GM10248 (cell line): ENCODE results near the gene PXK.

Source experiments
- CTCF ChIA-PET: fragments of 300-600 bp; sonication (Branson Sonifier 250); formaldehyde crosslinking; extraction: SDS; loops from one replicate; lab custom pipeline; 2021; ENCODE audit warnings: antibody characterized with exemption; lab: Yijun Ruan, JAX
- POLR2A ChIA-PET: fragments of 350-650 bp; sonication (Branson Sonifier 250); formaldehyde crosslinking; extraction: SDS; loops from one replicate; lab custom pipeline; 2020; ENCODE audit warnings: antibody characterized with exemption; lab: Yijun Ruan, JAX
- DNase-seq: peaks from one replicate; pipeline ENCODE4 v3.0.0; 2012; ENCODE audit errors: extremely low spot score
- TF ChIP-seq, protein P1 (sequence below): IDR thresholded peaks from 2 replicates; pipeline ENCODE4 v1.5.1; 2012; ENCODE audit warnings: mild to moderate bottlenecking, low read depth; ENCODE audit errors: extremely low read depth, missing control alignments, control extremely low read depth

Gene PXK

DNA sequence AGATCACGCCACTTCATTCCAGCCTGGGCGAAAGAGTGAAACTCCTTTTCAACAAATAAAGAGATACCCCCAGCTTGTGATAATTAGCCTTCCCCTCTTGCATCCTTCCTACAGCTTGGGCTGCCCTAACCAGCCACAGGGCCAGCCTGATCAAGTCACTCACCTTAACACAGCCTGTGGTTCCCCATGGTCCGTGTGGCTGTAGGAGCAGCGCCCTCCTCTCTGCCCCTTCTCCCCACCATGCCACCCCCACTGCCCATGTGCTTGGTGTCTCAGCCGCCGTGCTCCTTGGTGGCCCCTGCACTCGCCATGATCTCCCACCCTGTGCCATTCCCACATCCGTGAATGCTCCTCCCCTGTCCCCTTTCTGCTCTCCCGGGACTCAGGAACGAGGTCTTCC lies 39.8 kb upstream of the PXK start:
- TF ChIP-seq, protein P1, sequence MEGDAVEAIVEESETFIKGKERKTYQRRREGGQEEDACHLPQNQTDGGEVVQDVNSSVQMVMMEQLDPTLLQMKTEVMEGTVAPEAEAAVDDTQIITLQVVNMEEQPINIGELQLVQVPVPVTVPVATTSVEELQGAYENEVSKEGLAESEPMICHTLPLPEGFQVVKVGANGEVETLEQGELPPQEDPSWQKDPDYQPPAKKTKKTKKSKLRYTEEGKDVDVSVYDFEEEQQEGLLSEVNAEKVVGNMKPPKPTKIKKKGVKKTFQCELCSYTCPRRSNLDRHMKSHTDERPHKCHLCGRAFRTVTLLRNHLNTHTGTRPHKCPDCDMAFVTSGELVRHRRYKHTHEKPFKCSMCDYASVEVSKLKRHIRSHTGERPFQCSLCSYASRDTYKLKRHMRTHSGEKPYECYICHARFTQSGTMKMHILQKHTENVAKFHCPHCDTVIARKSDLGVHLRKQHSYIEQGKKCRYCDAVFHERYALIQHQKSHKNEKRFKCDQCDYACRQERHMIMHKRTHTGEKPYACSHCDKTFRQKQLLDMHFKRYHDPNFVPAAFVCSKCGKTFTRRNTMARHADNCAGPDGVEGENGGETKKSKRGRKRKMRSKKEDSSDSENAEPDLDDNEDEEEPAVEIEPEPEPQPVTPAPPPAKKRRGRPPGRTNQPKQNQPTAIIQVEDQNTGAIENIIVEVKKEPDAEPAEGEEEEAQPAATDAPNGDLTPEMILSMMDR = no peak
- ChIA-PET CTCF (interaction anchor here (0.8 to 19.6 kb wide), 5 partner anchors 14 to 181 kb away, joined by 3 to 560 read pairs (median 3); partner anchors contain the start of genes HTD2 and RPP14), POLR2A (no interaction called here)
- DNase-seq = no peak

DNA sequence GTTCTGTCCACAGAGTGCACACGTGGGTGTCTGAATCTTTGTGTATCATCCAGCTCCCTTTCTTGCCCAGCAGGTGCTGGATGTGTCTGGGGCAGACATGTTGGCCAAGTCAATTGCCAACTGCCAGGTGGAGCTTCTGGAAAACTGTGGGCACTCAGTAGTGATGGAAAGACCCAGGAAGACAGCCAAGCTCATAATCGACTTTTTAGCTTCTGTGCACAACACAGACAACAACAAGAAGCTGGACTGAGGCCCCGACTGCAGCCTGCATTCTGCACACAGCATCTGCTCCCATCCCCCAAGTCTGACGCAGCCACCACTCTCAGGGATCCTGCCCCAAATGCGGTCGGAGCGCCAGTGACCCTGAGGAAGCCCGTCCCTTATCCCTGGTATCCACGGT lies 39.2 kb upstream of the PXK start:
- ChIA-PET POLR2A (no interaction called here), CTCF (interaction anchor here (0.8 to 19.6 kb wide), 3 partner anchors 13 to 181 kb away, joined by 3 to 560 read pairs (median 50); partner anchors contain the start of genes HTD2 and RPP14)

DNA sequence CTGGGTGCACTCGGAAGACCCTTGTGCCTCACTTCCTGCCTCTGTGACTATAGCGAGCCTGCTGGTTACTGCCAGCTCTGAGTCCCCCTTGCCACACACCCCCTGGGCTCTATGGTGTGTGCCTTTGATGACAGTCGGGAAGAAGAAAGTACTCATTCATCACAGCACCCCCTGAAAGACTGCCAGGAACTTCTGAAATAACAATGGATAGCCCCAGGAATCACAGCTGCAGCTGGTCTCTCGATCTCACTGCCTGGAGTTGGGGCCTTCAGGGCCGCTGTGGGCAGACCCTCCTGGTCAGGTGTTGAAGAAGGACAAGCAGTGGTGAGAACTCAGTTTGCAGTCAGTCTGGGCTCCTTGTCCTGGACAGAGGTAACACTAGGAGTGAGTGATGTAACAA lies 36.4 kb upstream of the PXK start:
- CTCF ChIA-PET = interaction anchor here (1.1 to 19.6 kb wide), 5 partner anchors 9 to 112 kb away, joined by 3 to 560 read pairs (median 5); partner anchors contain the start of genes HTD2 and RPP14
- TF ChIP-seq, protein P1 = no peak
- POLR2A ChIA-PET = no interaction called here
- DNase-seq = no peak

More for the DNA sequence above, 39.2 kb upstream of the PXK start:
- no peak for DNase-seq
- TF ChIP-seq, protein P1 = no peak

DNA sequence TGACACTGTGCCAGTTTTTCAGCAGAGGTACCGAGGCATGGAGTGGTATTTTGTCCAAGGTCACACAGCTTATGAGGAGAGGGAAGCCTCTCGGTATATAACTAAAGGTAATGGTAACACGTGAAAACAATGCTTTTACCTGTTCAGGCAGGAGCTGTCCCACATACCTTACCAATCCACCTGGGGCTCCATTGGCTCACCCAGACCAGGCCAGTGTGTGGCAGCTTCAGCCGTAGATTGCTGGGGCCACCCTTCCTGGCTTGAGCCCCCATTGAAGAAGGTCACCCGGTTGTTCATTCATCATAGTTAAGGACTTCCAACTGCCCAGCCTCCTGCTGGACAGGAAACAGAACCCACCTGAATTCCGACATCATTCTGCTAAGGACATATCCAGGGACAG lies 35.8 kb upstream of the PXK start:
- TF ChIP-seq, protein P1 = no peak
- POLR2A ChIA-PET = no interaction called here
- DNase-seq = no peak
- CTCF ChIA-PET = interaction anchor here (1.2 to 19.6 kb wide), 4 partner anchors 10 to 113 kb away, joined by 3 to 560 read pairs (median 28); partner anchors contain the start of genes HTD2 and RPP14

DNA sequence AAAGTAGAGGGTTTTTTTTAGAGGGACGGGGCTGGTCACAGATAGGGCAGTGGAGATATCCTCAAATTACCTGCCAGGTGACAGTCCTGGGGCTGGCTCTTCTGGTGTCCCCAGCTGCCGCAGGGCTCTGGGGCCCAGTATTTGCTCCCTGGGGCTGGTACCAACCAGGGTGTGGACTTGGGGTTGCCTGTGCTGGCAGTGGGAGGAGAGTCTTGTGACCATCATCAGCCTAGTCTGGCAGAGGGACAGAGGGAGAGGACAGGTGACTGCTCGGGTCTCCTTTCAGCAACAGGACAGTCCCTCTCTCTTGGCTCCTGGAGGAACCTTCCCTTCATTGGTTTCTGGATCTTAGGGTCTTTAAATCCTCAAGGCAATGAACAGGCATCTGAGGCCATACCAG lies 34.5 kb upstream of the PXK start:
- CTCF ChIA-PET = interaction anchor here (0.8 to 19.6 kb wide), 7 partner anchors 9 to 193 kb away, joined by 3 to 560 read pairs (median 5); partner anchors contain the start of genes HTD2, KCTD6 and RPP14
- POLR2A ChIA-PET = no interaction called here
- TF ChIP-seq, protein P1 = no peak
- DNase-seq = no peak

DNA sequence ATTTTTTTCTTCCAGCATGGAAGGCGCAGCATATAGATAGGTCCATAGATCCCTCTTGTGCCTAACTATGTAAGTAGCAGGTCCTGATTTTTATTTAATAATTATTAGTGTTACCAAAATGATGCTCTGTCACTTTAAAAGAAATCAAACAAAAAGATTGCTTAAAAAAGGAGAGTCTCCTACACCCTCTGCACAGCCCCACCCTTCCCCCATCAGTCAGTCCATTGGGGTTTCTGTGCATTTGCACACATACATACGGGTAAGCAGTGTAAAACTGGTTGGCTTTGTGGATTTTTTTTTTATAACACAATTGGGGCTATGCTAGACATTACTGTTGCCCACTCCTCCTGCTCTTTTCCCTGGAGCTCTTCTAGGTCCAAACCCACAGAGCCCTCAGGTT lies 33.6 kb upstream of the PXK start:
- ChIA-PET CTCF (interaction anchor here (0.8 to 19.6 kb wide), 21 partner anchors 8 to 291 kb away, joined by 3 to 560 read pairs (median 5); partner anchors contain the start of genes FLNB, HTD2, KCTD6 and RPP14), POLR2A (no interaction called here)
- no peak for DNase-seq
- TF ChIP-seq, protein P1 = no peak
